EL (cell line): Measurements from ENCODE around the gene SPOPL.
"Not testable (repeated sequence)": the region's sequence is repeated elsewhere in the genome, so short reads cannot be mapped to it uniquely, and the experiment has no call there.

Experiments
- DNase-seq: peaks from one replicate; pipeline ENCODE4 v3.0.0-alpha.2; 2016

Gene SPOPL

DNA sequence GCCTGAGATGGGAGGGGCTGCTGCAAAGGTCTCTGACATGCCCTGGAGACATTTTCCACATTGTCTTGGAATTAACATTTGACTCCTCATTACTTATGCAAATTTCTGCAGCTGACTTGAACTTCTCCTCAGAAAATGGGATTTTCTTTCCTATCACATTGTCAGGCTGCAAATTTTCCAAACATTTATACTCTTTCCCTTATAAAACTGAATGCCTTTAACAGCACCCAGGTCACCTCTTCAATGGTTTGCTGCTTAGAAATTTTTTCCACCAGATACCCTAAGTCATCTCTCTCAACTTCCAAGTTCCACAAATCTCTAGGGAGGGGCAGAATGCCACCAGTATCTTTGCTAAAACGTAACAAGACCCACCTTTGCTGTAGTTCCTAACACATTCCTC is 22.8 kb downstream of the SPOPL start:
- DNase-seq = not testable (repeated sequence)

DNA sequence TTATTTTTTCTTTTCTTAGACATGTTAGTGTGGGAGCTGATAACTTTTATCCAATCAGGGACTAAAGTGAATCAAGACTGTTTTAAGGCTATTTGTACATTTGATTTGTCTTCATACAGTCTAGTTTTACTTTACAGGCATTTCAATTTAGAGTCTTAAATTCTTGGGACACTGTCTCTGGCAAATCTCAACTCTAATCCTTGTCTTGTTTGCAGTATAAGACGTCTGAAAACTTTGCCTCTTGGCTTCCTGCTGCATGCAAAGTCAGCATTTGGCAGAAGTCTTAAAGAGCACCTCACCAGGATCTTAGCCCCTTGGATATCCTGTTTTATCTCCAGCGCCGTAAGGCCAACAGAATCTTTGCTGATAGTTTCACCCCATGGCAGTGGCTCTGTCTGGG is 30.3 kb downstream of the SPOPL start:
- no peak for DNase-seq

- no peak for DNase-seq
Measured at GRCh38 chr2:138534791-138535190, 33.2 kb downstream of the SPOPL start.

GRCh38 chr2:138536302-138536701 is 34.7 kb downstream of the SPOPL start:
- DNase-seq = peak; percentile 19

DNA sequence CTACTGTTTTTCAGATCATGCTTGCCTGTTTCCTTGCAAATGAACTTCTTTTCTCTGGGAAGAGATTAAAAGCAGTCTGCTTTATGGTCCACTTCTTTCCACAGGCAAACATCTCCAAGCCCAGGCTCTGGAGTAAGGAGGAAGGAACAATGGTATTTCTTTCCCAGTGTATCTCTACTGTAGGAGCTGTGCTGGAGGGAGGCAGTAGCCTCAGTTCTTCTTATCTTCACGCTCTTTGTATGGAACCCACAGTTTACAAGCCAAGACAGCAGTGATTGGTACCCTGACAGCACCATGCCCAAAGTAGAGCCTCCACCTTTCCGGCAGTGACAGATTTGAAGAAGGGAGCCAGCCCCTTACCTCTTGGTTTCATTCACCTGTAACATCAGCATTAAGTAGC is 35.2 kb downstream of the SPOPL start:
- no peak for DNase-seq

DNA sequence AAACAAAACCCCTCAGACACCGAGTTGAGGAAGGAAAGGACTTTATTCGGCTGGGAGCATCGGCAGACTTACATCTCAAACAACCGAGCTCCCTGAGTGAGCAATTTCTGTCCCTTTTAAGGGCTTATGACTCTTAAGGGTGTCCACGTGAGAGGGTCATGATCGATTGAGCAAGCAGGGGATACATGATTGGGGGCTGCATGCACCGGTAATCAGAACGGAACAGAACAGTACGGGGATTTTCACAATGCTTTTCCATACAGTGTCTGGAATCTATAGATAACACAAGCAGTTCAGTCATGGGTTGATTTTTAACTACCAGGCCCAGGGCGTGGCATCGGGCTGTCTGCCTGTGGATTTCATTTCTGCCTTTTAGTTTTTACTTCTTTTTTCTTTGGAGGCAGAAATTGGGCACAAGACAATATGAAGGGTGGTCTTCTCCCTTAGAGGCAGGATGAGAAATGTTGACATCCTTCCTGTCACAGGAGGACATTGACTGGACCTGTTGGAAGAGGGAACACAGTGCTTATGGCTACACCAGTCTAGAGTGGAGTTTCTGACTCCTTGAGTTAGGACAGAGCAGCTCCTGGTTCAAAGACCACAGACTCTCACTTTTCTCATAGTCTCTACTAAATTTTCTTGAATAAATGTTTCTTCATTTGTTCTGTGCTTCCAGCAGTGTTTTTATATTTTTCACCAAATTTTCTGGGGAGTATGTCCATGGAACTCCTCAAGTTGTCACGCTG is 35.8 kb downstream of the SPOPL start:
- no peak for DNase-seq

GRCh38 chr2:138544206-138544605 is 42.6 kb downstream of the SPOPL start:
- not testable (repeated sequence) for DNase-seq

- no peak for DNase-seq
Measured at GRCh38 chr2:138548796-138549195, 47.2 kb downstream of the SPOPL start.

GRCh38 chr2:138550172-138550571 is 48.6 kb downstream of the SPOPL start:
- DNase-seq = no peak

DNA sequence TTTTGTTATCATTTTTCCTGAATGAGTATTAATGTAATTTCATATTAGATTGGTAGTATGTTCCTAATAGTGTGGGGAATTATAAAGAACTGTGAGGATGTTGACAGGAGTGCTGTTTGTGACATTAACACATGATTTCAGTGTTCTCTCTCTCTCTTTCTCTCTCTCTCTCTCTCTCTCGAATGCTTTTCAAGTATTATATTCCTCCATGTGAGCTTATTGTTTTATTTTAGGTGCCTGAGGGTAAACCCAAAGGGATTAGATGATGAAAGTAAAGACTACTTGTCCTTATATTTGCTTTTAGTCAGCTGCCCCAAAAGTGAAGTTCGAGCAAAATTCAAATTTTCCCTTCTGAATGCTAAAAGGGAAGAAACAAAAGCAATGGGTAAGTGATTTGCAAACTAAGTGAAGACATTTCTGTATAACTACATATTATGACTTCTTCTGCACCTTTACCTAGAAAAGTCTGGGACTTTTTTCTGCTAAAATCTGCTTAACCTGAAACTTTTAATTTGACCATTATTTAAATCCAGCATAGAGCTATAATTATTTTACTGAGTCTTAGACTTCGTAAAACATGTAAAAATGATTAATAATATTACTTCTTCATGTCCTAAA is 49.2 kb downstream of the SPOPL start:
- no peak for DNase-seq

DNA sequence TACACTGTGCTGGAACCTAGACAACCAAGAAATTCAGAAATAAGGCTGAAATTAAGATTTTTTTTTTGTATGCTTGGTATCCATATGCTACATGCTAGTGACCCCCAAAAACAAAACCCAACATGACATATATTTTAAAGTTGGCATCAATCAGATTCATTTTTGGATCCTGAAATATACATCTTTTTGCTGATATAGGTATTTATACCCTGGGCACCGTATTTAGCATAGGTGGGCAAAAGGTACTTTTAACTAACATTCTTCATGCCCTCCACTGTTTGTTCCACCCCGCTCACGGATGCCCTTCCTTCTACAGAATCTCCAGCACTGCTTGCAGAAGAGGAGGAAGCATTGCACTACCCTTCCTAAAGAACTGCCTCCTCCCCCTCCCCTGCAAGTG is 52.6 kb downstream of the SPOPL start:
- DNase-seq = no peak

GRCh38 chr2:138559641-138560040 is 58.1 kb downstream of the SPOPL start:
- DNase-seq = no peak

- DNase-seq = no peak
Measured at GRCh38 chr2:138564586-138565229, 63.1 kb downstream of the SPOPL start.

GRCh38 chr2:138565230-138565598 is 63.6 kb downstream of the SPOPL start:
- DNase-seq = no peak

- no peak for DNase-seq
Measured at GRCh38 chr2:138572318-138572717, 70.7 kb downstream of the SPOPL start.

GRCh38 chr2:138577066-138577465 is 75.5 kb downstream of the SPOPL start:
- no peak for DNase-seq

- no peak for DNase-seq
Measured at GRCh38 chr2:138579556-138579955, 78.0 kb downstream of the SPOPL start.

DNA sequence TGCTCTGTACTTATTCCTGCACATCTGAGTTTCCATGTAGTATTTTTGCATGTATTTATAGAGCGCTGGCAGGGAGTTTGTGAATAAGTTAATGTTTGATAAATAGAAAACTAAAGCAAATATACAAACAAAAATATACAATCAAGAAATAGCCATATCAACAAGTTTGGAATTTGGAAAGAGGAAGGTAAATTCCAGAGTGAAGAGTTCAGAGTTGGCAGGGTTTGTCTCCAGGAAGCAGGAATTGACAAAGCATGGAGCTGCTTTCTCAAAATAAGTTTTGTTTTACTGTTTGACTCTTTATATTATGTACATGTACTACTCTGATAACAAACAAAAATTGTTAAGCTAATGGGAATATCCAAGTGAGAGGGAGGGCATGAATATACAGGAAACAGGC is 80.3 kb downstream of the SPOPL start:
- no peak for DNase-seq

DNA sequence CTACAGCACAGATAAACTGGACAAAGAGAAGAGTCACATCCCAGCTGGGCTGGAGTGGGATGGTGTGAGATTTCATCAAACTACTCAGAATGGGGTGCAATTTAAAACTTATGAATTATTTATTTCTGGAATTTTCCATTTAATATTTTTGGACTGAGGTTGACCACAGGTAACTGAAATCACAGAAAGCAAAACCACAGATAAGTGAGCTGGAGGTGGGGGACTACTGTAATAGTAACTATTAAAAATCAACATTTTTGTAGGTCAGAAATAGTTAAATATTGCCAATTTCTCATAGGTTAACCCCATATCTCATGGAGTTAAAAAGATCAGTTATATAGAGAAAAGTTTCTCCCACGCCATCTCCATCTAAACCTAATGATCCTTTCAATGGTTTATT is 88.1 kb downstream of the SPOPL start:
- DNase-seq = no peak

- no peak for DNase-seq
Measured at GRCh38 chr2:138596403-138596802, 94.8 kb downstream of the SPOPL start.

GRCh38 chr2:138600732-138601457 is 99.3 kb downstream of the SPOPL start:
- no peak for DNase-seq

DNA sequence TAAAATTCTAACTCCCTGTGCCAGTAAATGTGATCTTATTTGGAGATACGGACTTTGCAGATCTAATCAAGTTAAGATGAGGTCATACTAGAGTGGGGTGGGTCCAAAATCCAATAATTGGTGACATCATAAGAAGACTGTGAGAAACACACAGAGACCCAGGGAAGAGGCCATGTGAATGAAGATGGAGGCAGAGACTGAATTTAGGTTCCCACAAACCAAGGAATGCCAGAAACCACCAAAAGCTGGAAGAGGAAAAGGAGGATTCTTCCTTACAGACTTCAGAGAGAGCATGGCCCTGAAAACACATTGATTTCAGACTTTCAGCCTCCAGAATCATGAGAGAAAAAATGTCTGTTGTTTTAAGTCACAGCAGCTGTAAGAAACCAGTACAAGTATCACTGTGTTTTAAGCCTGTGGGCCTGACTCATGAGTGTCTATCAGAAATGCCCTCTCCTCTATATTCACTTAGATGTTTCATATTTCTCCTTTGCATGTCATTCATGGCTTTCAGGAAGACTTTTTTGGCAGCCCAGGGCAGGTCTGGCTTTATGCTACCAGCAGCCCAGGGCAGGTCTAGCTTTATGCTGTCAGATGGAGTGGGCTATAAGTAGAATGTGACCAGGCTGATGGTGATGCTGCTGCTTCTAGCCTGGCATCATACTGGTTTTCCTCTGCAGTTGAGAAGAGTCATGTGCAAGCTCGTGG is 100.0 kb downstream of the SPOPL start:
- no peak for DNase-seq

GRCh38 chr2:138602166-138602460 is 100.5 kb downstream of the SPOPL start:
- no peak for DNase-seq
